Pons (tissue), 1 donor: ENCODE measurements around the gene NUFIP2.
"Not testable (repeated sequence)": the region's sequence is repeated elsewhere in the genome, so short reads cannot be mapped to it uniquely, and the experiment has no call there.

Source experiments
- DNase-seq: peaks from one replicate; pipeline ENCODE4 v3.0.0-alpha.2; 2016; ENCODE audit warnings: low spot score

Gene NUFIP2, protein sequence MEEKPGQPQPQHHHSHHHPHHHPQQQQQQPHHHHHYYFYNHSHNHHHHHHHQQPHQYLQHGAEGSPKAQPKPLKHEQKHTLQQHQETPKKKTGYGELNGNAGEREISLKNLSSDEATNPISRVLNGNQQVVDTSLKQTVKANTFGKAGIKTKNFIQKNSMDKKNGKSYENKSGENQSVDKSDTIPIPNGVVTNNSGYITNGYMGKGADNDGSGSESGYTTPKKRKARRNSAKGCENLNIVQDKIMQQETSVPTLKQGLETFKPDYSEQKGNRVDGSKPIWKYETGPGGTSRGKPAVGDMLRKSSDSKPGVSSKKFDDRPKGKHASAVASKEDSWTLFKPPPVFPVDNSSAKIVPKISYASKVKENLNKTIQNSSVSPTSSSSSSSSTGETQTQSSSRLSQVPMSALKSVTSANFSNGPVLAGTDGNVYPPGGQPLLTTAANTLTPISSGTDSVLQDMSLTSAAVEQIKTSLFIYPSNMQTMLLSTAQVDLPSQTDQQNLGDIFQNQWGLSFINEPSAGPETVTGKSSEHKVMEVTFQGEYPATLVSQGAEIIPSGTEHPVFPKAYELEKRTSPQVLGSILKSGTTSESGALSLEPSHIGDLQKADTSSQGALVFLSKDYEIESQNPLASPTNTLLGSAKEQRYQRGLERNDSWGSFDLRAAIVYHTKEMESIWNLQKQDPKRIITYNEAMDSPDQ

DNA sequence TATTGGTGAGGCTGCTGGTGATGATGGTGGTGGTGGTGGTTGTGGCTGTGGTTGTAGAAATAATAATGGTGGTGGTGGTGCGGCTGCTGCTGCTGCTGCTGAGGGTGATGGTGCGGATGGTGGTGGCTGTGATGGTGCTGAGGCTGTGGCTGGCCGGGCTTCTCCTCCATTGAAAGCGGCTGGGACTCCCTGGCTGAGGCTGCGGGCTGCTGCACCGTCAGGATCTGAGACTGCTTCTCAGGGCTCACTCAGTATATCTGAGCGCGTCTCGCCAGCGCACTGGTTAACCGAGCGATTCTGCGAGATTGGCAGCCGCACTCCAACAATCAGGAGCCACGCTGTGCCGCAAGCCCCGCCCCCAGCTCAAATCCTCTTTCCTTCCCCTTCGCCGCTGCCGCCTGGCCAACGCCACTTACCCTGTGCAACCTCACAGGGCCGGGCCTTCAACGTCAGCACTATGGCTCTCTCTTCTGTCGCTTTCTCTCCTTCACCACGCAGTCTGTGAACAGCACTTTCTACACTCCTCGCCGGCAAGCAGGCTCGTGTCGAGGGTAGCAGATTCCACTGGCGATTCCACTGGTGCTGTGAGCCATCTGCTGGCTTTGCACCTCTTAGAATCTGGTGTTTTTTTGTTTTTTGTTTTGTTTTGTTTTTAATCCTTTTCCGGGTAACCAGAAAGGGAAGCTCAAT is at the start of gene NUFIP2:
Gene NUFIP2 (minus strand): TSS at position 259 of the 690 bp plus-strand sequence. CDS start 89 bp downstream, at position 170.
- DNase-seq: peak; percentile 100

DNA sequence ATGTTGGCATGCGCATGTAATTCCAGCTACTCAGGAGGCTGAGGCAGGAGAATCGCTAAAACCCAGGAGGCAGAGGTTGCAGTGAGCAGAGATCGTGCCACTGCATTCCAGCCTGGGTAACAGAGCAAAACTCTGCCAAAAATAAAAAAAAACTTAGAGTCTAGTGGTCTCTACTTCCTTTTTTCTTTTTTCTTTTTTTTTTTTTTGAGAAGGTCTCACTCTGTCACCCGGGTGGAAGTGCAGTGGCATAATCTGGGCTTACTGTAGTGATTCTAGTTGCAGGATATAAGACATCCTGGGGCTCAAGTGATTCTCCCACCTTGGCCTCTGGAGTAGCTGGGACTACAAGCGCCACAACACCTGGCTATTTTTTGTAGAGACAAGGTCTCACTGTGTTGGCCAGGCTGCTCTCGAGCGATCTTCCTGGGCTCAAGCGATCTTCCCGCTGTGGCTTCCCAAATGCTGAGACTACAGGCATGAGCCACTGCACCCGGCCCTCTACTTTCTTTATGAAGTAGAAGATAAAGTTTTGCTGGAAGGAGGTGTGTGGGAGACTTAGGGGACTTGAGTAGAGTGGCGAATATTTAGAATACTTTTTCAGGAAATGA is 48.3 kb upstream of the NUFIP2 start:
- DNase-seq: no peak

DNA sequence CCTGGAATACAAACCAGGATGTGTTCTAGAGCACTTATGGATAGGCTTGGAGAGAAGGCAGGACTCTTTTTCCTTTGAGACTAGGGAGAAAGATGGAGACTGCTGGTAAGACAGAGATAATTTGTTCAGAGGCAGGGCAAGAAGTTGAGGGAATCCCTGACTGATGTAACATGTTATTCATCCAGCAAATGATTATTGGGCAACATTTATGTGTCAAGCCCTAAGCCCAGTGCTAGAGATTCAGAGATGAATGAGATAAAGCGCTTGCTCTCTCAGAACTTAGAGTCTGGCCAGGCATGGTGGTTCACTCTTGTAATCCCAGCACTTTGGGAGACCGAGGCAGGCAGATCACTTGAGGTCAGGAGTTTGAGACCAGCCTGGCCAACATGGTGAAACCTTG is 47.8 kb upstream of the NUFIP2 start:
- no peak for DNase-seq

DNA sequence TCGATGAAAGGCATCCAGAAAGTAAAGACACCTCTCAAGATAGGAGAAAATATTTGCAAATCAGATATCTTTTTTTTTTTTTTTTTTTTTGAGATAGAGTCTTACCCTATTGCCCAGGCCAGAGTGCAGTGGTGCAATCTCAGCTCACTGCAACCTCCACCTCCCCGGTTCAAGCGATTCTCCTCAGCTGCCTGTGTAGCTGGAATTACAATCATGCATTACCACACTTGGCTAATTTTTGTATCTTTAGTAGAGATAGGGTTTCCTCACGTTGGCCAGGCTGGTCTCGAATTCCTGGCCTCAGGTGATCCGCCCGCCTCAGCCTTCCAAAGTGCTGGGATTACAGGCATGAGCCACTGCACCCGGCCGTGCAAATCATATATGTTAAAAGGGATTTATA is 45.1 kb upstream of the NUFIP2 start:
- not testable (repeated sequence) for DNase-seq

DNA sequence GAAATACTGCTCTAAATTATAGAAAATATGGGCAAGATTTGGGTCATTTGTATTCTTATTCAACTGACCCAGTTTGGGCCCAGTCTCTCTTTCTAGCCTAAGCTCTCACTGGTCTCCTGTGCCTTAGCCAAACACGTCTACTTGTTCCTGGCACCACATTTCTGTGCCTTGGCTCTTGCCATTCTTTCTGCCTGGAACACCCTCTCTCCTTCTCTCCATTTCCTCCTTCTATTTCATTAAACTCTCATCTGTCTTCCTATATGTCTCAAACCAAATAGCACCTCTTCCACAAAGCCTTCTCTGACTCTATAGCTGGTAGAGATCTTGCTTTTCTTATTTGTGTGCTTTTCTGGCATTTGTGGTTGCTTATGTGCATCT is 37.7 kb upstream of the NUFIP2 start:
- DNase-seq: no peak

DNA sequence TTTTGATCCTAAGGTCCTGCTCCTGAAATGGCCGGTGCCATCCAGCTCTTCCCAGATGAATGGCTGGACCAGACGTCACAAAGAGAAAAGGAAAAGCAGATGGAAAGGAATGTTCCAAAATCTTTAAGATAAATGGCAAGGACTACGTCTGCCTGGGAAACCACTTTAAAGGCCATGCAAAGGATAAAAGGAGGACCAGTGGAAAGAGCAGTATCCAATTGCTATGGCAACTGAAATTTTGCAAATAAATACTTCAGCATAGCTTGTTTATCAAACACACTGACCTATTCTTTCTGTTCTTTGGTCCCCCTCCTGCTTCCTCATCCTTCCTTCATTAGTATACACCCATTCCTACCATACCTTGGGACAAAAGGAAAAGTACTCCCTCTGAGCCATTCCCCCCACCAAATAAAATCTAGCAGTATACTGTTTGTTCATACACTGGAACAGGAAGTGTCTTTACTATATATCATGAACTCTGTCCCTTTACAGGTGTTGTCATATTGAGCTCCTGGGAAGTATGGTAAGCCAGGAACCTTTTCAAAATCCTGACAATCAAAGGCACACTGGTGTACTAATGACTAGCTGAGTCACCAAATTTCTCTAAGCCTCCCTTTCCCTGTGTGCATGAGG is 37.2 kb upstream of the NUFIP2 start:
- DNase-seq: no peak

DNA sequence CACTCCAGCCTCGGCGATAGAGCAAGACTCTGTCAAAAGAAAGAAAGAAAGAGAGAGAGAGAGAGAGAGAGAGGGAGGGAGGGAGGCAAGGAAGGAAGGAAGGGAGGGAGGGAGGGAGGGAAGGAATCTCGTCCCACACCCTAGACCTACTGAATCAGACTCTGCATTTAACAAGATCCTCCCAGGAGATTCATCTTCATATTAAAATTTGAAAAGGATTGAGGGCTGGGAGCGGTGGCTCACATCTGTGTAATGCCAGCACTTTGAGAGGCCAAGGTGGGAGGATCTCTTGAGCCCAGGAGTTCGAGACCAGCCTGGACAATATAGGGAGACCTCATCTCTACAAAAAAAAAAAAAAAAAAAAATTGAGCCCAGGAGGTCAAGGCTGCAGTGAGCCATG is 33.5 kb upstream of the NUFIP2 start:
- no peak for DNase-seq

DNA sequence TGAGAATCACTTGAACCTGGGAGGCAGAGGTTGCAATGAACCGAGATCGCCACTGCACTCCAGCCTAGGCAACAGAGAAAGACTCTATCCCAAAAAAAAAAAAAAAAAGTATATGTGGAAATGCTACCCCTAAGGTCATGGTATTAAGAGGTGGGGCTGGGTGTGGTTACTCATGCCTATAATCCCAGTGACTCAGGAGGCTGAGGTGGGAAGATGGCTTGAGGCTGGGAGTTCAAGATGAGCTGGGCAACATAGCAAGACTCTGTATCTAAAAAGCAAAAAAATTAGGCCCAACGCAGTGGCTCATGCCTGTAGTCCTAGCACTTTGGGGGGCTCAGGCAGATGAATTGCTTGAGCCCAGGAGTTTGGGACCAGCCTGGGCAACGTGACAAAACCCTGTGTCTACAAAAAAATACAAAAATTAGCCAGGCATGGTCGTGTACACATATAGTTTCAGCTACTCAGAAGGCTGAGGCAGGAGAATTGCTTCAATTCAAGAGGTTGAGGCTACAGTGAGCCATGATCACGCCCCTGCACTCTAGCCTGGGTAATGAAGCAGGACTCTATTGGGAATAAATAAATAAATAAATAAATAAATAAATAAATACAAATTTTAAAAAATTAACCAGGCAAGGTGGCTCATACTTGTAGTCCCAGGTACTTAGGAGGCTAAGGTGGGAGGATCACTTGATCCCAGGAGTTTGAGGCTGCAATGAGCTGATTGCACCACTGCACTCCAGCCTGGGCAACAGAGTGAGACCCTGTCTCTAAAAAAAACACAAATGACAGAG is 32.3 kb upstream of the NUFIP2 start:
- no peak for DNase-seq

DNA sequence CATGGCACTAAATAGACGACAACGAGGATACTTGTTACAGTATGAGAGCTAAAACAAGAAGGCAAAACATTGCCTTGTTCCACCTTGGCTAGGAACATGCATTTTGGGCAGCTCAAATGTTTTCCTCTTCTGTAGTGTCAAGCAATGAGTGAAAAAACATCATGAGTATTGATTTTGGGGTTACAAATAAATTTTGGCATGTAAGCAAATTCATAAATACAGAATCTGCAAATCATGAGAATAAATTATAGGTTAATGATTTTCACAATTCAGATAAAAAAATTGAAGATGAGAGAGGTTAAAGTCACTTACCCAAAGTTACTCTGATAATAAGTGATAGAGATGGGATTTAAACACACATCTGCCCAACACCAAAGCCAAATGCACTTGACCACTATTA is 28.4 kb upstream of the NUFIP2 start:
- no peak for DNase-seq

DNA sequence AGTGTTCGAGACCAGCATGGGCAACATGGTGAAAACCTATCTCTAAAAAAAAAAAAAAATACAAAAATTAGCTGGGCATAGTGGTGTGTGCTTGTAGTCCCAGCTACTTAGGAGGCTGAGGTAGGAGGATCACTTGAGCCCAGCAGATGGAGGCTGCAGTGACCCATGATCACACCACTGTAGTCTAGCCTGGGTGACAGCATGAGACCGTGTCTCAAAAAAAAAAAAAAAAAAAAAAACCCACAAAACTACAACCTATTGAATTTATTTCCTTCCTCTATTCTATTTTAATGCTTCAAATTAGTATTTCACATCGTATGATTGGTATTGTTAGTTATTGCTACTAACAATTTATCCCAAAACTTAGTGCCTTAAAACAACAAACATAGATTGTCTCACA is 9.4 kb upstream of the NUFIP2 start:
- no peak for DNase-seq

DNA sequence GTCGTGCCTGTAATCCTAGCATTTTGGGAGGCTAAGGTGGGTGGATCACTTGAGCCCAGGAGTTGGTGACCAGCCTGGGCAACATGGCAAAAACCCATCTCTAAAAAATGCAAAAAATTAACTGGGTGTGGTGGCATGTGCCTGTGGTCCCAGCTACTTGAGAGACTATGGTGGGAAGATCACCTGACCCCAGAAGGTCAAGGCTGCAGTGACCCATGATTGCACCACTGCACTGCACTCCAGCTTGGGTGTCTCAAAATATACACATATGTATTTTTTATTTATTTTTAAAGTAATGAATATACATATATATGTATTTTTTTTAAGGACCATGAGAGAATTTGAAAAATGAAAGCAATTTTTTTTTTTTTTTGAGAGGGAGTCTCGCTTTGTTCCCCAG is 5.1 kb upstream of the NUFIP2 start:
- no peak for DNase-seq

DNA sequence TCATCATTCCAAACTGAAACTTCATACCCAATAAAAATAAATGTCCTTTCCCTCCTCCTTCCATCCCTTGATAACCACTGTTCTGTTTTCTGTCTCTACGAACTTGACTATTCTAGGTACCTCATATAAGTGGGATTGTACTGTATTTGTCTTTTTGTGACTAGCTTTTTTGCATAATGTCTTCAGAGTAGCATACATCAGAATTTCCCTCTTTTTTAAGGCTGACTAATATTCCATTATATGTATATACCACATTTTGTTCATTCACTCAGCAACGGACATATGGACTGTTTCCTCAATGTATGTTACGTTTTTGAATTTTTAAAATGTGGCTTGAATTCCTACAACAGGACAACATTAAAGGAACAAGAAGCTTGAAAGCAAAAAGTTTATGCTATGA is 1.5 kb upstream of the NUFIP2 start:
- no peak for DNase-seq

DNA sequence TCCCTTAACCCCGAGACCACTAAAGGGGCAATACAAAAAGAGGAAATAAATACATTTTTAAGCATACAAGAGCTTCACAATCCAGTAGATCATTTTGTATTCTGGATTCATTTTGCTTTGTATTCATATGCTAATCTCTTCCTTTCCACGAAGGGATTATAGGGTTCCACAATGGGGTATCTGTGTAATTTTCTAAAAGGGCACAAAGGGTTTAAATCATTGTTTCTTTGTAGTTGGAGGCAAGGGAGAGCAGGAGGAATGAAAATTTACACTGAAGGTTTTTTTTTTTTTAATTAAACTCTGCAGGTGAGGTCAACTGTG is 592 bp upstream of the NUFIP2 start:
- no peak for DNase-seq

DNA sequence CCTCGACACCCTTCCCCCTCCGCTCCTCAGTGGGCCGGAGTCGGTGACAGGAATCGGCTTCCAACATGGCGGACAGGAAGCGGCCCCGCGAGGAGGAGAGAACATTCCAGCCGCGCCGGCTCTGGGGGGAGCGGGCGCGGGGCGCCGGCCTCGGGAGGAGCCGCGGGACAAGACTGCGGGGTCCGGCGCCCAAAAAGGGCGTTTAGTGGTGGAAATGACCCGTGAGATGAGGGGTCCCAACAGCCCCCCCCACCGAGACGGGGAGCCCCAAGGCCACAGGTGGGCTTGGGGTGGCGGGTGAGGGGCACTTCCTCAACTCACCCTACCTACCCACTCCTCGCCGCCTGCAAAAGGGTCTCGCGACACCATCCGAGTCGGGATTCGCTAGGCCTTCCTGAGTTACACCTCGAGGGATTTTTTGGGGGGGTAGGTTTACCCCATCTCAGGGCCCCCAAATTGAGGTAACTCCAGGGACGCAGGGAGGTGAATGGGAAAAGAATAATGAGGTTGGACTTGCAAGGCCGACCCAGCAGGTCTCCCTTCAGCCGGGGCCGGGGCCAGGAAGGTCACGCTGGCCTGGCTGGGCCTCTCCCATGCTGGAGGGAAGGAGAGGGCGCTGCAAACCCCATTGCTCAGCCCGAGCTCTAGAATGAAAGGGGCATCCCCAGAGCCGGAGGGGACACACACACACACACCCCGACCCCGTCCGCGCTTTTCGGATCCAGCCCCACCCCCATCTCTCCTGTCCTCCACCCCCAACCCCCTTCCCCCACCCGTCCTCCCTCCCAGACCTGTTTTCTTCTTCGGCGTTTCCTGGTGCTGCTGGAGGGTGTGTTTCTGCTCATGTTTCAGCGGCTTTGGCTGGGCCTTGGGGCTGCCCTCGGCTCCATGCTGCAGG is 707 bp downstream of the NUFIP2 start:
- DNase-seq: peak; percentile 43

DNA sequence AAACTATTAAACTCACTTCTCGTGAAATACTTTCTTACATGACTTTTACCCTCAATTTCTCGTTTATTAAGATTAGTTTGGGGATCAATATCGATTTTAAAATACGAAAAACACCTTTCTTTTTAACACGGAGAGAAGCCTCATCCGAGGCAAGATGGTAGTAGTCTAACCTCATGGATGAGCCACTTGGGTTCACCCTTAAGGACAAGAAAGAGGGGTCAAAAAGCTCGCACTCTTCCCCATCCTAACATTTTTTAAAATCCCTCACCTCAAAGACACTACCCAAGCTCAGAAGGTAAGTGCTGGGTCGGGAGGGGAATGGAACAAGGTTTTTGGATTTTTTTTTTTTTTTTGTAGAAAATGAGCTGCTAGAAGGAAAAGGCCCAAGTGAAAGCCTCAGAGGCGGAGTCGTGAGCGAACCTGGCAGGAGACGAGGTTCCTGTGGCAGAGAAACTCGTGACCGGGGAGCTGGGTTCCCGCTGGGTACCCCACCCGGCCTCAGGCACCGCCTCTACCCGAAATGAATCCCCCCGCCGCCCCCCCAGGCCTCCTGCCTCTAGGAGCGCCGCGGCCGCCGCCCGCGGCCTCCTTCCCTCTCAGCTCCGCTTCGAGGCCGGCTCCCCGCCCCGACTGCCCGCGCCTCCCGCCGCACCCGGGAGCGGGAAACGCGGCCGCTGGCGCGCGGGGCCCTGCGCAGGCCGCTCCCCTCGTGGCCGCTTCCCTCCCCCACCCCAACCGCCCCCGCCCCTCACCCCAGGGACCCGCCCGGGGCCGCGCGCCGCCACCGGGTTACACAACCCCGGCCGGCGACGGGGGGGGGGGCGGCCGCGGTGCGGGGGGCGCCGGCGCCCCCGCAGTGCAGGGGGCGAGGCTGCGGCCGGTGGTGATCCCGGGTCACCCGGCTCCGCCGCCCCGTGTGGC is 1.6 kb downstream of the NUFIP2 start:
- peak; percentile 47 for DNase-seq

DNA sequence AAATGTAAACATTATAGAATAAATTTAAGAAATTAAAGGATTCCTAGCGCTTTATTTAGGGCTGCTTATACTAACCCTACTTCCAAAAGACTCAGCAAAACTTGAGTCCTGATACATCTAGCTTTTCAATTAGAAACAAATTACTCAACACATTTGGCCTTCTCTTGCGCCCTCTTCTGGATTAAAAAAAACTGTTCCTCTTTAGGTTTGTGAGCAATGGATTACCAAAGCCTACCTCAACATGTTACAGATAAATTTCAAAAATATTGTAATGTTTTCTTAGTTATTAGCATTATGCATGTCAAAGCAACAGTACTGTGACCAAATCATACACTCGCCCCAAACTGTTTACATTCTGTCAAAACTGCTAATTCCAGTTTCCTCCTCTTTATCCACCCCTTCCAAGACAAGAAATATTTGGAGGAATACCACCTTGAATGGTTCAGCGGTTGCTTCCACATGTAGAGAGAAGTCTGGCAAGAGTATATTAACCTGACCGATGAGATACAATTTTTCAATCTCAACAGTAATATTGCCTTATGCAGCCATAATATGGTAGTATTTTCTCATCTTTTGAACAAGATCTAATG is 2.7 kb downstream of the NUFIP2 start:
- DNase-seq: peak; percentile 91

DNA sequence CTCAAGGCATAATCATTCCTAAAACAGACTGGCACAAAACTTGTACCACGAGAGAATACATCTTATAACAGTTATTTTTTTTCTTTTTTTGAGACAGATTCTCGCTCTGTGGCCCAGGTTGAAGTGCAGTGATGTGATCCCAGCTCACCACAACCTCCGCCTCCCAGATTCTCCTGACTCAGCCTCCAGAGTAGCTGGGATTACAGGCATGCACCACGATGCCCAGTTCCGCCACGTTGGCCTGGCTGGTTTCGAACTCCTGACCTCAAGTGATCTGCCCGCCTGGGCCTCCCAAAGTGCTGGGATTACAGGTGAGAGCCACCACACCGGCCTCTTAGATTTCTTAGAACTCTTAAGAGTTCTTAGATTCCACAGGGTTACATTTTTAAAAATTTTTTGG is 4.1 kb downstream of the NUFIP2 start:
- no peak for DNase-seq

DNA sequence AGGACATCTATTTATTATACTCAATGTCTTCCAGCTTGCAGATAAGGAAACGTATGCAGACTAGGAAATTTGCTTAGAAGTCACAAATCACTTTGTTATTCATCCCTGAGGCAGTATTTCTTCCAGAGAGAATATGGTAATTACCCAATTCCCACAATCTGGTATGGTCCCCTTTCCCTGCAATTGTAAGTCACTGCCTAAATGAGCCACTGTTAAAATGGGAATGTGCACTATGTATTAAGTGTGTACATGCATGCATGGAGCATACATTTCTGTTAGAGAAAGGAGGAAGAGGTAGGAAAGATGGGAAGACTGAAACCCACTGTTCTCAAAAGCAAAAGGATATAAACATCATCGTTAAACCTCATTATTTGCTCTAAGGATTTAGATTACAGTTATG is 10.0 kb downstream of the NUFIP2 start:
- DNase-seq: no peak

DNA sequence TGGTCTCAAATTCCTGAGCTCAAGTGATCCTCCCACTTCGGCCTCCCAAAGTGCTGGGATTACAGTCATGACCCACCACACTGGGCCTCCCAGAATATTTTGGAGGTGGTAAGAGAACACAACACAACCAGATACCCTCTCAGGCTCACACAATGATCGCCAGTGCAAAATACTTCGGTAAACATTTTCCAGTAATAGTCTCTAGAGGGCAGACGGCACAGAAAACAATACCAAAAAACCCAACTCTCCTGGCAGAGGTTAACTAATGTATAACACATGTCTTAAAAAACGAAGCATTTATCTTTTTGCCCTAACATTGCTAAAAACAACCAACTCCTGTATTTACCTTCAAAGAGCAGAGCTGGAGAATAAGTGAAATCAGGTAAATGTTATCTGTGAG is 10.5 kb downstream of the NUFIP2 start:
- DNase-seq: no peak
